GM04503 (cell line): ENCODE data around the gene UBE2F.

Experiments used
- DNase-seq: peaks from one replicate; pipeline ENCODE4 v3.0.0-alpha.2; 2012; ENCODE audit warnings: low read depth

The UBE2F gene

DNA sequence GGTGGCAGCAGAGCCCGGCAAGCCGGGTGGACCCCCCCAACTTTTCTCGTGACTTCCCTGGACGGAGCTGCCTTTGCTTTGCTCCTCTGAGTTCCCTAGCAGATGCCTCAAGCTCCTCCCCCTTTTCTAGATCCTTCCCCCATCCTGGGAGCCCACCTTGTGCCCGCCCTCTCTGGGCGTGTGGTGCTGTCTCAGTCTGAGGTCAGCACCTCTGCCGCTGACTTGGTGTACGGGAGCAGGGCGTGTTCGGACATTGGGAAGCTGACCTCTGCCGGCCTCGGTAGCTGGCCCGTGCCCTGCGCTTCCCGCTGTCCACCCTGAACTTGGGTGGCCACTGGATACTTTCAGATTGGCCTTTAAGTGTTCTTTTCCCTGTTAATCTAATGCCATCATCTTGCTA, 113.7 kb downstream of the UBE2F start:
- no peak for DNase-seq

DNA sequence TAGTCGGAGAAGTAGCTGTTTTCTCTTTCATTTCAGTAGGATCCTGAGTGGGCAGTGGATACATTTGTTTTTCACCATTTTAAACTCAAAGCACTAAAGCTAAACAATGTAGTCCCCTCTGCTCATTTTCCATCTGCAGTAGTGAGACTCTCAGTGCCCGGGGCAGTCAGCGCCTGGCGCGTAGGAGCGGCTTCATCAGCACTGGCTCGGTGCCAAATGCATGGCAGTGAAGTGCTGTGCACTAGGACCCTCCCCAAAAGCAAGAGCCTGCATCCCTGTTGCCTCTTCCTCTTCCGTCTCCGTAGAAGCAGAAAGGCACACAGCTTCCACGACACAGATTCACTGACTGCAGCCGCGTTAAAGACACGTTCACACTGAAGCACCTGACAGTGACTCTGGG, 114.3 kb downstream of the UBE2F start:
- no peak for DNase-seq

DNA sequence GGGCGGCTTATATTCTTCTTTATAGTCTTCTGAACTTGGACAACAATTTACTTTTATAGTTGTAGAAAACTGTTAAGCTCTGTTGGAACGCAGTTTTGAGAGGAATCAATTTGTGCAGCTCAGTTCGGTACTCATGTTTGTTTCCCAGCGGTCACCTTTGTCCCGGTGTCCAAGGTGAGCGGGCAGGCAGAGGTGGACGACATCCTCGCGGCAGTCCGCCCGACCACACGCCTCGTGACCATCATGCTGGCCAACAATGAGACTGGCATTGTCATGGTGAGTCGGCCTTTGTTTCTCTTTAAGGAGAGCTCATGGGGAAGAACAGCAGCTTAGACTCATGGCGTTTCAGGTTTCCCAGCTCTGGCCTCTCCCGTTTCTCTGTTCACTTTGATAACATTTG, 114.7 kb downstream of the UBE2F start:
- DNase-seq: no peak

DNA sequence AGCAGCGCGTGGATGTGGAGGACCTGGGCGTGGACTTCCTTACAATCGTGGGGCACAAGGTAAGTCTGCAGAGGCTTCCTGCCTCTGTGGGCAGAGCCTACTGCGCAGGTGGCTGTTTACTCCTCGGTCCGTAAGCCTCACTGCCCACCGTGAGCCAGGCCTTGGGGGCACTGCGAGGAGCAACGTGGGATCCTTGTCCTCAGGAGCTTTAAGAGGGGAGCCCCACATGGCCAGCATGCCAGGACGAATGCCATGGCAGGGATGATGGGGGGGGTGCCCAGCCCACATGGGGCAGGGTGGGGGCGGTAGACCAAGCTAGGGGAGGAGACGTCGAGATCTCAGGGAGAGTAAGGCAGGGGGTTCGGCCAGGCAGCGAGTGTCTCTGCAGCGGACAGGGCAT, 115.3 kb downstream of the UBE2F start:
- no peak for DNase-seq

DNA sequence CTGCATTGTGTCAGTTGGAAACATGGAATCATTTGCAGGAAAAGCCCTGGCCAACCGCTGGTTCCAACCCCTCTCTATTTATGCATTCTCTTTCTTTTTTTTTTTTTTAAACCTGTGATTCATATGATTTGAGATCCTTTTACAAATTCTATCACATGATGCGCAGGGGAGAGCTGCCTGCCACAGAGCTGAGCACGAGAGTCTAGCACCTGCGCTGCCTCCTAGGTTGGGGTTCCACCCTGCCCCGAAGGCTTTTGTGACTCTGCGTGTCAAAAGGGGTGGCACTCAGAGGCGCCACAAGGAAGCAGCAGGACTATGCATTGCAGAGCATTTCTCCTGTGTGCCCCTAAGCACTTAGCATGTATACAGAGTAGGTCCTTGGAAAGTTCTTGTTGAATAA, 116.0 kb downstream of the UBE2F start:
- DNase-seq: no peak

DNA sequence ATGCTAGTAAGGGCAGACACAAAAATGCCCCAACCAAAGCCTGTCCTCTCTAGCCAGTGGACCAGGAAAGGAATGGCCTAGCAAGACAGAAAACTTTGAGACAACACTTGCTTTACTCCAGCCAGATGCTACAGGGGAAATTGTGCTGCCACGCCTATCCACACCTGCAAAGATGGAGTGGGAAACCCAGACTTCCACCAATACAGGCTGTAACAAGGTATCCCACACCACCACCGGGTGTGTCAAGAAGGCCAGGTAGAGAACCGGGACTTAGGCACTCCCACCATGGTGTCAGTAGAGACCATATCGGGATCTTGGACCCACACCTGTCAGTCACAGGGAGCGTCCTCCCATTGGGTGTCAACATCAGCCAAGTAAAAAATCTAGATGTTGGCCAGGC, 117.1 kb downstream of the UBE2F start:
- DNase-seq: no peak

DNA sequence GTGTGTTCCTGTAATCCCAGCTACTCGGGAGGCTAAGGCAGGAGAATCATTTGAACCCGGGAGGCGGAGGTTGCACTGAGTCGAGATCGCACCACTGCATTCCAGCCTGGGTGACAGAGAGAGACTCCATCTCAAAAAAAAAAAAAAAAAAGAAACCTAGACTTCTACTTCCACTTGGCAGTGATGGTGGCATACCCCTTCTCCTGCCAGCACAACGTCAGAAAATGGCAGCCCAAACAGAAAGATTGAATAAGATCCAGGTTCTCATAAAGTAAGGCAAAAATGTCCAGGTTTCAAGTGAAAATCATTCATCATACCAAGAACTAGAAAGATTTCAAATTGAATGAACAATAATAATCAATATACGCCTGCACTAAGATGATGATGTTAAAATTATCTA, 117.9 kb downstream of the UBE2F start:
- no peak for DNase-seq

DNA sequence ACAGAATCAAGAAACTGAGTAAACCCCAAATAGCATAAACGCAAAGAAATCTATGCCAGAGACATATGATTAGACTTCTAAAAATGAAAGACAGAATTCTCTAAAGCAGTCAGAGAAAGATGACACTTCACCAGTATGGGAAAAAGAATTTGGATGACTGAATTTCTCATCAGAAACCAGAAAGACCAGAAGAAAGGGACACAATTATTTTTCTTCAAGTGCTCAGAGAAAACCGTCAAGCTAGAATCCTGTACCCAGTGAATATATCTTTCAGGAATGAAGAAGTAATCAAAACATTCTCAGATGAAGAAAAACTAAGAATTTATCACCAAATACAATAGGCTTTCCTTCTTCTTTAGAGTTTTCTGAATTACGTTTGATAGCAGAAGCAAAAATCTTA, 119.1 kb downstream of the UBE2F start:
- no peak for DNase-seq

DNA sequence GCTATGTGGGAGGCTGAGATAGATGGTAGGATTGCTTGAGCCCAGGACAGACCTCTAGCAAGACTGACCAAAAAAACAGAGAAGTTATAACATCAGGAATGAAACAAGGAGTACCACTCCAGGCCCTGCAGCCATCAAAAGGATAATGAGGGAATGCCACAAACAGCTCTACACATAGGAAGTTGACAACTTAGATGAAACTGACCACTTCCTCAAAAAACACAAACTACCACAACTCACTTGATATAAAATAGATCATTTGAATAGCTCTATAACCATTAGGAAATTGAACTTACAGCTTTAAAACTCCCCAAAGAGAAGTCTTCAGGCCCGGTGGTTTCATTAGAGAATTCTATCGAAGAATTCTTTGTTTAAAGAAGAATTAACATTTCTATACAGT, 120.4 kb downstream of the UBE2F start:
- DNase-seq: no peak

DNA sequence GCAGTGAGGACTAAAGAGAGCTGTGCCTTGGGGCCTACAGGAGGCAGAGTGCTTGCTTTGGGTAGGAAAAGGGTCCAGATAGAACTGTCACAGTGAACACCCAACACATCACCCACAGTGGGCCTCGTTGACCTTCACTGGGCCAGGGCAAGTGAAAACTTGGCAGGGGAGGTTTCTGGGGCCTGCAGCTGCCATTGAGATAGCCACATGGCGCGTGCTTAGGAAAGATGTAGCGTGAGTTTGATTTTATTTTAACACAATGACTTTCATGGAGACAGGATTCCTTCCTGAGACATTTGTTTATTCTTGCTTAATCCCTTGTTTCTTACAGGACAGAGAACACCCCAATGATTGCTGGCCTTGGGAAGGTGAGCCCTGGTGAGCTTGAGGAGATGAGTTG, 124.1 kb downstream of the UBE2F start:
- DNase-seq: no peak

DNA sequence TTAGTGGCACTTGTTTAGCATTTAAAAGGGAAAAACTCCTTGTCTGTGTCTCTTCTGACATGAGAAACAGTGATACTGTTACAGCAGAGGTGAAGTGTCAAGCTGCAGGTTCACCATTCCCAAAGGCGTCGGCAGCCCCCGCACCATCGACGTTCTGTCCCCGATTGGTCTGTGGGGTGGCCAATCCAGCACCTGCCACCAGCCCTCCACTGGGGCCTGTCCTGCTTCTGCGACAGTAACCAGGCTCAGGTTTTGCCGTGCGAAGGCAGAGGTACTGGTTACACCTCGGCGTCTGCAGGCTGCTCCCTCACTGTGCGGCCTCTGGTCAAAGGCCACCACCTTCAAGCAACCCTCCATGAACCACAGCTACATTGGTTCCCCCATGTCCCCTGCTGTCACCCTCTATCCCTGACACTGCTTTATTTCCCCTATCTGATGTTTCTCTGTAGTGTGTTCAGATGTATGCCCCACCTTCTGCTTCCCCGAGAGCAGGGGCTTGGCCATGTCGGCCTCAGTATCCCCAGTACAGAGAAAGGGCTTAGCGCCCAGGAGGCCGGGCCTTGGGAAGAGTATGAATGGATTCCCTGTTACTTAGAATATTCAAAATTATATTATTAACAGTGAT, 124.7 kb downstream of the UBE2F start:
- no peak for DNase-seq
